GM23338 (cell line): ENCODE measurements around the gene ROPN1L. TPM values are rescaled to one million over a fixed set of nuclear protein-coding genes. Genes with fewer than 3 reads are reported as not detected.

Experiments
- ATAC-seq: fragments of 200-7000 bp; cut with Tn5 transposase; 3 replicates; pipeline ENCODE4 v1.9.1; 2020
- DNase-seq: peaks from one replicate; pipeline ENCODE4 v3.0.0-alpha.2; 2015; ENCODE audit warnings: low spot score
- H2AFZ ChIP-seq: fragments of 200-600 bp; sonication (generic); 2 replicates; pipeline ENCODE4 v1.8.0; 2016; ENCODE audit warnings: antibody characterized with exemption, mild to moderate bottlenecking, moderate library complexity
- H3F3A ChIP-seq: fragments of 200-600 bp; sonication (generic); replicated peaks from 2 replicates; pipeline ENCODE4 v1.8.0; 2017; ENCODE audit warnings: antibody characterized with exemption, mixed run types, low read depth
- H3K27ac ChIP-seq: fragments of 200-600 bp; sonication (generic); 2 replicates; pipeline ENCODE4 v1.6.1; 2016; ENCODE audit warnings: low read depth
- H3K27me3 ChIP-seq: fragments of 200-600 bp; sonication (generic); 2 replicates; pipeline ENCODE4 v1.8.0; 2016; ENCODE audit warnings: mild to moderate bottlenecking, mixed run types, moderate library complexity; ENCODE audit not compliant: insufficient read depth
- H3K36me3 ChIP-seq: fragments of 200-600 bp; sonication (generic); 2 replicates; pipeline ENCODE4 v1.8.0; 2016; ENCODE audit warnings: mild to moderate bottlenecking; ENCODE audit not compliant: insufficient read depth
- H3K4me1 ChIP-seq: fragments of 200-600 bp; sonication (generic); 2 replicates; pipeline ENCODE4 v1.8.0; 2016; ENCODE audit warnings: mild to moderate bottlenecking, moderate library complexity; ENCODE audit not compliant: insufficient read depth
- H3K4me2 ChIP-seq: fragments of 200-600 bp; sonication (generic); 2 replicates; pipeline ENCODE4 v1.7.1; 2017; ENCODE audit warnings: mixed run types
- H3K4me3 ChIP-seq: fragments of 200-600 bp; sonication (generic); 2 replicates; pipeline ENCODE4 v1.6.1; 2016; ENCODE audit warnings: mixed run types
- H3K79me2 ChIP-seq: fragments of 200-600 bp; sonication (generic); replicated peaks from 2 replicates; pipeline ENCODE4 v1.8.0; 2017; ENCODE audit warnings: mild to moderate bottlenecking; ENCODE audit not compliant: insufficient read depth
- H3K9me2 ChIP-seq: fragments of 200-600 bp; sonication (generic); 2 replicates; pipeline ENCODE4 v1.8.0; 2017; ENCODE audit not compliant: insufficient read depth
- H4K20me1 ChIP-seq: fragments of 200-600 bp; sonication (generic); replicated peaks from 2 replicates; pipeline ENCODE4 v1.8.0; 2017; ENCODE audit warnings: mild to moderate bottlenecking; ENCODE audit not compliant: insufficient read depth
- H3K27ac Mint-ChIP-seq: 2 replicates; pipeline ENCODE4 v1.8.0; 2020; ENCODE audit warnings: inconsistent platforms, mild to moderate bottlenecking, moderate library complexity, mixed read lengths
- H3K27me3 Mint-ChIP-seq: 3 replicates; pipeline ENCODE4 v1.8.0; 2022; ENCODE audit warnings: low read depth, mild to moderate bottlenecking, moderate library complexity, mixed read lengths, inconsistent platforms; ENCODE audit not compliant: insufficient read depth, poor library complexity
- H3K36me3 Mint-ChIP-seq: 3 replicates; pipeline ENCODE4 v1.8.0; 2021; ENCODE audit warnings: low read depth, mild to moderate bottlenecking, inconsistent platforms, moderate library complexity, mixed read lengths
- H3K4me1 Mint-ChIP-seq: 3 replicates; pipeline ENCODE4 v1.8.0; 2020; ENCODE audit warnings: mild to moderate bottlenecking, inconsistent platforms, mixed read lengths
- H3K4me3 Mint-ChIP-seq: 3 replicates; pipeline ENCODE4 v1.8.0; 2021; ENCODE audit warnings: moderate library complexity, mild to moderate bottlenecking, inconsistent platforms, mixed read lengths
- H3K9me3 Mint-ChIP-seq: 3 replicates; pipeline ENCODE4 v1.8.0; 2020; ENCODE audit warnings: moderate library complexity, mild to moderate bottlenecking, inconsistent platforms, mixed read lengths
- JUNB ChIP-seq: IDR thresholded peaks from one replicate; pipeline ENCODE4 v1.6.1; 2016; ENCODE audit warnings: antibody characterized with exemption; ENCODE audit not compliant: unreplicated experiment
- NANOG ChIP-seq: IDR thresholded peaks from 2 replicates; pipeline ENCODE4 v1.6.1; 2016; ENCODE audit warnings: antibody characterized with exemption, borderline replicate concordance
- POLR2AphosphoS5 ChIP-seq: IDR thresholded peaks from 2 replicates; pipeline ENCODE4 v1.6.1; 2016; ENCODE audit warnings: antibody characterized with exemption, low read depth
- STAT1 ChIP-seq: IDR thresholded peaks from one replicate; pipeline ENCODE4 v1.6.1; 2016; ENCODE audit warnings: antibody characterized with exemption; ENCODE audit not compliant: unreplicated experiment
- ZNF114 ChIP-seq: fragments of 250-450 bp; sonication (Bioruptor Pico); IDR thresholded peaks from 2 replicates; pipeline ENCODE4 v1.5.0; 2020; ENCODE audit warnings: mild to moderate bottlenecking, moderate library complexity
- ZNF331 ChIP-seq: fragments of 250-450 bp; sonication (Bioruptor Pico); IDR thresholded peaks from 2 replicates; pipeline ENCODE4 v1.5.0; 2020; ENCODE audit warnings: low read depth, mild to moderate bottlenecking, moderate library complexity
- polyA plus RNA-seq: library from polyadenylated mRNA; unstranded; fragments of >200 nt; fragmentation: Nextera tagmentation; extraction: Ambion mirVana; gene quantifications from 2 replicates; pipeline ENCODE4 v1.2.1, GENCODE V29; 2016
- total RNA-seq: library from RNA; depleted of rRNA; stranded (reverse); fragments of >200 nt; shearing (Covaris generic); gene quantifications from 2 replicates; pipeline ENCODE4 v1.2.3, GENCODE V29; 2014
- TF ChIP-seq, protein P1 (sequence below): IDR thresholded peaks from one replicate; pipeline ENCODE4 v1.6.1; 2018; ENCODE audit warnings: antibody characterized with exemption; ENCODE audit not compliant: unreplicated experiment
- TF ChIP-seq, protein P2 (sequence below): fragments of 250-450 bp; sonication (Bioruptor Pico); IDR thresholded peaks from 2 replicates; pipeline ENCODE4 v1.5.0; 2020; ENCODE audit warnings: mild to moderate bottlenecking, moderate library complexity

The ROPN1L gene
- total and polyA plus RNA-seq, 2 experiments from 2014 or later: 0.57 TPM; not detected in 1

DNA sequence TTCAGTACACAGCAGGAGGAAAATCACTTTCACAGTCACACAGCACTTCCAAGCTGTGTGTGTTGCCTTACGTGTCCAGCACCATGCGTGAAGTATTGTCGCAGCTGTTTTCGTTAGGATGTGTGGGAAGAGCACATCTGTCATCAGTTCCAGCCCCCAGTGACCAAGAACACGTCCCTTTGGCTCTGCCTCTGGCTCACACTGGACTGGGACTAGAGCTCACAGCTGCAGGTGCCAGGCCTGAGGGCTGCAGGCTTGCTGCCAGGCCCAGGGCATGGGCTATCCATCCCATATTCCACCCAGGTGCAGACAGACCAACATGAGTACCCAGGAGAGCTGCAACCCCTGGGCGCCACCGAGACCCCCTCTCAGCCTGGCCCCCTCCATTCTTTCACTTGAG is 61.6 kb downstream of the ROPN1L start (continued):
- TF ChIP-seq, protein P1, sequence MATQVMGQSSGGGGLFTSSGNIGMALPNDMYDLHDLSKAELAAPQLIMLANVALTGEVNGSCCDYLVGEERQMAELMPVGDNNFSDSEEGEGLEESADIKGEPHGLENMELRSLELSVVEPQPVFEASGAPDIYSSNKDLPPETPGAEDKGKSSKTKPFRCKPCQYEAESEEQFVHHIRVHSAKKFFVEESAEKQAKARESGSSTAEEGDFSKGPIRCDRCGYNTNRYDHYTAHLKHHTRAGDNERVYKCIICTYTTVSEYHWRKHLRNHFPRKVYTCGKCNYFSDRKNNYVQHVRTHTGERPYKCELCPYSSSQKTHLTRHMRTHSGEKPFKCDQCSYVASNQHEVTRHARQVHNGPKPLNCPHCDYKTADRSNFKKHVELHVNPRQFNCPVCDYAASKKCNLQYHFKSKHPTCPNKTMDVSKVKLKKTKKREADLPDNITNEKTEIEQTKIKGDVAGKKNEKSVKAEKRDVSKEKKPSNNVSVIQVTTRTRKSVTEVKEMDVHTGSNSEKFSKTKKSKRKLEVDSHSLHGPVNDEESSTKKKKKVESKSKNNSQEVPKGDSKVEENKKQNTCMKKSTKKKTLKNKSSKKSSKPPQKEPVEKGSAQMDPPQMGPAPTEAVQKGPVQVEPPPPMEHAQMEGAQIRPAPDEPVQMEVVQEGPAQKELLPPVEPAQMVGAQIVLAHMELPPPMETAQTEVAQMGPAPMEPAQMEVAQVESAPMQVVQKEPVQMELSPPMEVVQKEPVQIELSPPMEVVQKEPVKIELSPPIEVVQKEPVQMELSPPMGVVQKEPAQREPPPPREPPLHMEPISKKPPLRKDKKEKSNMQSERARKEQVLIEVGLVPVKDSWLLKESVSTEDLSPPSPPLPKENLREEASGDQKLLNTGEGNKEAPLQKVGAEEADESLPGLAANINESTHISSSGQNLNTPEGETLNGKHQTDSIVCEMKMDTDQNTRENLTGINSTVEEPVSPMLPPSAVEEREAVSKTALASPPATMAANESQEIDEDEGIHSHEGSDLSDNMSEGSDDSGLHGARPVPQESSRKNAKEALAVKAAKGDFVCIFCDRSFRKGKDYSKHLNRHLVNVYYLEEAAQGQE: no peak
- no peak for TF ChIP-seq ZNF331 (CRISPR knock-in tag)

DNA sequence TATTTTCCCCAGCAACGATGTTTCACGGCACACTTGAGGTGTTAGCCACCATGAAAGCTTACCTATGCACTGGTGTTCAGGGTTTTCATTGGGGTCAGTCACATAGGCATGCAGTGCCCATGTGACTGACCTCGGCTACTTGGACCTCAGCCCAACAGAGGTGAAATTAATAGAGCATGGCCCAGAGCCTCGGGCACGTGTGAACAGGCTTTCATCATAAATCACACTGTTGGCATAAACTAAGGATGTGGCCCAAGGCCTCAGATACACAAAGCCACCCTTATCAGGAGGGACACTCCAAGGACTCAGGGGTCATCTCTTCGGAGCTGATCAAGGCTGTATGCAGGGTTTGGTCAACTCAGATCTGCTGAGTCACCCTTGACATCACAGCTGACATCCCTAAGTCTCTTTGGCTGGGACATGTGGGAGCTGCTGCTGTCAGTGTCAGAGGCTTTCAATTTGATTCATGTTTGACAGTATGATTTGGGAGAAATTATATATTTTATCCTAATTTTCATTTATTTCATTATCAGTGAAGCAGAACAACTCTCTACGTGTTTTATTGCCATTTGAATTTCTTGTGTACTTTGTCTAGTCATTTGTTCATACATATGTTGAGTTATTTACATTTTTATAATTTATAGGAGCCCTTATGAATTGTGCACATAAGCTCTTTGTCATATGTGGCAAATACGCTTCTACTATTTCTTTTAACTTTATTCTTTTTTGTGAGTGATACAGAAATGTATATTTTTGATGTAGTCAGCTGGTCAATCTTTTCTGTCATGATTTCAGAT is 62.5 kb downstream of the ROPN1L start:
- Histone ChIP-seq H2AFZ (peak overlapping the region; percentile 43; the same call in 1 of the 2 replicates), H3K4me2 (no peak overlapping the region), H3K4me1 (no peaks in the 10 kb centered on the region), H3K9me2 (no peaks in the 10 kb centered on the region), H4K20me1 (no peaks in the 10 kb centered on the region), H3F3A (no peaks in the 10 kb centered on the region), H3K4me3 (no peak overlapping the region), H3K27me3 (no peaks in the 10 kb centered on the region), H3K79me2 (no peaks in the 10 kb centered on the region), H3K36me3 (no peaks in the 10 kb centered on the region), H3K27ac (no peak overlapping the region)
- ATAC-seq (no peak), DNase-seq (no peak)
- Mint-ChIP-seq H3K9me3 (no peaks in the 10 kb centered on the region), H3K36me3 (no peaks in the 10 kb centered on the region), H3K4me1 (peaks cover 15% of the 10 kb centered on the region), H3K27ac (no peak overlapping the region), H3K4me3 (no peak overlapping the region), H3K27me3 (no peaks in the 10 kb centered on the region)
- no peak for TF ChIP-seq NANOG
- TF ChIP-seq POLR2AphosphoS5: no peak
- TF ChIP-seq STAT1: no peak
- TF ChIP-seq, protein P2, sequence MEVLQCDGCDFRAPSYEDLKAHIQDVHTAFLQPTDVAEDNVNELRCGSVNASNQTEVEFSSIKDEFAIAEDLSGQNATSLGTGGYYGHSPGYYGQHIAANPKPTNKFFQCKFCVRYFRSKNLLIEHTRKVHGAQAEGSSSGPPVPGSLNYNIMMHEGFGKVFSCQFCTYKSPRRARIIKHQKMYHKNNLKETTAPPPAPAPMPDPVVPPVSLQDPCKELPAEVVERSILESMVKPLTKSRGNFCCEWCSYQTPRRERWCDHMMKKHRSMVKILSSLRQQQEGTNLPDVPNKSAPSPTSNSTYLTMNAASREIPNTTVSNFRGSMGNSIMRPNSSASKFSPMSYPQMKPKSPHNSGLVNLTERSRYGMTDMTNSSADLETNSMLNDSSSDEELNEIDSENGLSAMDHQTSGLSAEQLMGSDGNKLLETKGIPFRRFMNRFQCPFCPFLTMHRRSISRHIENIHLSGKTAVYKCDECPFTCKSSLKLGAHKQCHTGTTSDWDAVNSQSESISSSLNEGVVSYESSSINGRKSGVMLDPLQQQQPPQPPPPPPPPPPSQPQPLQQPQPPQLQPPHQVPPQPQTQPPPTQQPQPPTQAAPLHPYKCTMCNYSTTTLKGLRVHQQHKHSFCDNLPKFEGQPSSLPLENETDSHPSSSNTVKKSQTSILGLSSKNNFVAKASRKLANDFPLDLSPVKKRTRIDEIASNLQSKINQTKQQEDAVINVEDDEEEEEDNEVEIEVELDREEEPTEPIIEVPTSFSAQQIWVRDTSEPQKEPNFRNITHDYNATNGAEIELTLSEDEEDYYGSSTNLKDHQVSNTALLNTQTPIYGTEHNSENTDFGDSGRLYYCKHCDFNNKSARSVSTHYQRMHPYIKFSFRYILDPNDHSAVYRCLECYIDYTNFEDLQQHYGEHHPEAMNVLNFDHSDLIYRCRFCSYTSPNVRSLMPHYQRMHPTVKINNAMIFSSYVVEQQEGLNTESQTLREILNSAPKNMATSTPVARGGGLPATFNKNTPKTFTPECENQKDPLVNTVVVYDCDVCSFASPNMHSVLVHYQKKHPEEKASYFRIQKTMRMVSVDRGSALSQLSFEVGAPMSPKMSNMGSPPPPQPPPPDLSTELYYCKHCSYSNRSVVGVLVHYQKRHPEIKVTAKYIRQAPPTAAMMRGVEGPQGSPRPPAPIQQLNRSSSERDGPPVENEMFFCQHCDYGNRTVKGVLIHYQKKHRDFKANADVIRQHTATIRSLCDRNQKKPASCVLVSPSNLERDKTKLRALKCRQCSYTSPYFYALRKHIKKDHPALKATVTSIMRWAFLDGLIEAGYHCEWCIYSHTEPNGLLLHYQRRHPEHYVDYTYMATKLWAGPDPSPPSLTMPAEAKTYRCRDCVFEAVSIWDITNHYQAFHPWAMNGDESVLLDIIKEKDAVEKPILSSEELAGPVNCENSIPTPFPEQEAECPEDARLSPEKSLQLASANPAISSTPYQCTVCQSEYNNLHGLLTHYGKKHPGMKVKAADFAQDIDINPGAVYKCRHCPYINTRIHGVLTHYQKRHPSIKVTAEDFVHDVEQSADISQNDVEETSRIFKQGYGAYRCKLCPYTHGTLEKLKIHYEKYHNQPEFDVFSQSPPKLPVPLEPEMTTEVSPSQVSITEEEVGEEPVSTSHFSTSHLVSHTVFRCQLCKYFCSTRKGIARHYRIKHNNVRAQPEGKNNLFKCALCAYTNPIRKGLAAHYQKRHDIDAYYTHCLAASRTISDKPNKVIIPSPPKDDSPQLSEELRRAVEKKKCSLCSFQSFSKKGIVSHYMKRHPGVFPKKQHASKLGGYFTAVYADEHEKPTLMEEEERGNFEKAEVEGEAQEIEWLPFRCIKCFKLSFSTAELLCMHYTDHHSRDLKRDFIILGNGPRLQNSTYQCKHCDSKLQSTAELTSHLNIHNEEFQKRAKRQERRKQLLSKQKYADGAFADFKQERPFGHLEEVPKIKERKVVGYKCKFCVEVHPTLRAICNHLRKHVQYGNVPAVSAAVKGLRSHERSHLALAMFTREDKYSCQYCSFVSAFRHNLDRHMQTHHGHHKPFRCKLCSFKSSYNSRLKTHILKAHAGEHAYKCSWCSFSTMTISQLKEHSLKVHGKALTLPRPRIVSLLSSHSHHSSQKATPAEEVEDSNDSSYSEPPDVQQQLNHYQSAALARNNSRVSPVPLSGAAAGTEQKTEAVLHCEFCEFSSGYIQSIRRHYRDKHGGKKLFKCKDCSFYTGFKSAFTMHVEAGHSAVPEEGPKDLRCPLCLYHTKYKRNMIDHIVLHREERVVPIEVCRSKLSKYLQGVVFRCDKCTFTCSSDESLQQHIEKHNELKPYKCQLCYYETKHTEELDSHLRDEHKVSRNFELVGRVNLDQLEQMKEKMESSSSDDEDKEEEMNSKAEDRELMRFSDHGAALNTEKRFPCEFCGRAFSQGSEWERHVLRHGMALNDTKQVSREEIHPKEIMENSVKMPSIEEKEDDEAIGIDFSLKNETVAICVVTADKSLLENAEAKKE (CRISPR knock-in tag): no peak
- no peak for TF ChIP-seq ZNF114 (CRISPR knock-in tag)
- TF ChIP-seq JUNB: no peak
